K562 treated with DMSO at 1 percent for 12 hours (cell line): ENCODE measurements around the gene WNT11. TPM values are rescaled to one million over a fixed set of nuclear protein-coding genes. Genes with fewer than 3 reads are reported as not detected.

Experiments used
- total RNA-seq: library from RNA; unstranded; fragments of 300-600 nt; gene quantifications from 2 replicates; pipeline ENCODE4 v1.2.3, GENCODE V29; 2022; ENCODE audit not compliant: insufficient read depth

The WNT11 gene
- not detected in 2 replicates for total RNA-seq

DNA sequence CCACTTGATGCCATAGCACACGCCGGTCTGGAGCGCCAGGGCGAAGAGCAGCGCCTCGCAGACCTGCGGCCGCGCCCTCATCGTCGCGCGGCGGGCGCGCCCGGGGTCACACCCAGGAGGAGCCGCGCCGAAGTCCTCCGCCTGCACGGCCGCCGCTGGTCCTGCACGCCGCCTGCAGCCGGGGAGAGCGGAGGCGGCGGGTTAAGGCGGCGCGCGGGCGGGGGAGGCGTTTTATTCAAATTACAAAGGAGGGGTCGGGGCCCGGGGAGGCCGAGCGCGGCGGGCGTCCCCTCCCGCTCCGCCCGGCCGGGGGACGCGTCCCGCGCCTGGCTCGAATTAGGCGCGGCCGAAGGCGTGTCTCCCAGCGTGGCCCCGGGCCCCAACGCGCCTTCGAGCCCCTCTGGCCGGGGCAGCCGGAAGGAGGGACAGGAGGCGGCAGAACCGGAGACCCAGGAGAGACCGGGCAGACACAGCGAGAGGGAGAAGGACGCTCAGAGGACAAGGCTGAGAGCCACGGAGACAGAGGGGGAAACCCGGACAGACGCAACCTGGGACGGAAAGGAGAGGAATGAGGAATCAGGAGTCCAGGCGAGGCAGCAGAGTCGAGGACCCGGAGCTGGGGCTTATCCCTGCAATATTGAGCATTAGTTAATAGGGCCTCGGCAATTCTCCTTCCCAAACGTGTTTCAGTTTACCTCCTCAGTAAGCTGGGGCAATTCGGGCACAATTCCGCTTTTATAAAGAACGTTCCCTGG is at the start of gene WNT11:
WNT11 (minus strand) TSS at position 176 of the 755 bp plus-strand sequence; CDS start at position 81, 95 bp downstream.

Other genes with a start within 250 kb of the WNT11 start
- gene THAP12, start 174.6 kb upstream of the WNT11 start, total RNA-seq, result 17.1 and 38.7 TPM in 2 replicates
- gene GVQW3, start 174.8 kb upstream of the WNT11 start, total RNA-seq, result 0.33 and 2.7 TPM in 2 replicates
- gene EMSY, start 238.5 kb upstream of the WNT11 start, total RNA-seq, result 4.9 and 17.6 TPM in 2 replicates